HG02943 (cell line): ENCODE results near the gene TLK1.
"Not testable (repeated sequence)": the region's sequence is repeated elsewhere in the genome, so short reads cannot be mapped to it uniquely, and the experiment has no call there.

Experiments
- ATAC-seq: cut with Tn5 transposase; IDR thresholded peaks from one replicate; pipeline ENCODE4 v1.9.1; 2021; ENCODE audit warnings: mild to moderate bottlenecking, low read depth, moderate library complexity; ENCODE audit not compliant: unreplicated experiment

The TLK1 gene

DNA sequence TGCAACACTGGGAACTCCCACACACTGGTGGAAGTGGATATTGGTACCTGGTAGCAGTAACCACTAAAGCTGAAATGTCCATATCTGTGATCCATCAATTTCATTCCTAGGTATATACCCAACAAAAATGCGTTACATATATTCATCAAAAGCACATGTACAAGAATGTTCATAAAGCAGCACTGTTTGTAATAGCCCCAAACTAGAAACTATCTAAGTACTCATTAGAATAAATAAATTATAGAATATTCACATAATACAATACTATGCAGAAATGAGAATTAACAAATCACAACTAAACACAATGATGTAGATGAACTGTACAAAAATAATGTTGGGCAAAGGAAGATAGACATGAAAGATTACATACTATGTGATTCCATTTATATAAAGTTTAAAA, 11.1 kb upstream of the TLK1 start:
- ATAC-seq, result no peak

DNA sequence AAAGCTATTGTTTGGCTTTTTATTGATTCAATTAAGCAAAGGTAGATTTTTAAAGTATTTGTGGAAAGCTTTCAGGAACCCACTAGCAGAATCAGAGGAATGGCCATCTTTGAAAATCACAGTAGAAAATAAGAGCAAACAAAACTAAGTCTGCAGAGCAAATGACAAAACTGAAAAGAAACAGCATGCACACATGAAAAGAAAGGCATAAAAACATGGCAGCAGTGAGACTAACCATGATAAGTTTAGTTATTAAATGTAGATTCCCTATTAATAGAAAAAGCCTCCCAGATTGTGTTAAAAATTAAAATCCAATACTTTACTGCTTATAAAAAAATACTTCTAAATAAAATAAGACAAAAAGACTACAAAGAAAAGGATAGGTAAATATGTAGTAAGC, 9.1 kb upstream of the TLK1 start:
- no peak for ATAC-seq

DNA sequence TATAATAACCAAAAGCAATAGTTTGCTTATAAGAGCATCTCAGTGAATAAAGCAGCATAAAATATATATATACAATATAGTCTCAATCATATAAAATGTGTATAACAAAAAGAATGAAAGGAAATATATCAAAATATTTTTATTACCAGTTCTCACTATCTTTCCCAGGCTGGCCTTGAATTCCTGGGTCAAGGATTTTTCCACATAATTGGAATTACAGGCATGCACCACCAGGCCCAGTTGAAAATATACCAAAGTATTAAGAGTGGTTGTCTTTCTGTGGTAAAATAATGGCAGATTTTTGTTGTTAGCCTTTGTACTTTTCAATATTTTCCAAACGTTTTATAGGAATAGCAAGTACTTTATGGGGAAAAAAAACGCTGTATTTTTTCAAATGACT, 8.6 kb upstream of the TLK1 start:
- ATAC-seq, result no peak

DNA sequence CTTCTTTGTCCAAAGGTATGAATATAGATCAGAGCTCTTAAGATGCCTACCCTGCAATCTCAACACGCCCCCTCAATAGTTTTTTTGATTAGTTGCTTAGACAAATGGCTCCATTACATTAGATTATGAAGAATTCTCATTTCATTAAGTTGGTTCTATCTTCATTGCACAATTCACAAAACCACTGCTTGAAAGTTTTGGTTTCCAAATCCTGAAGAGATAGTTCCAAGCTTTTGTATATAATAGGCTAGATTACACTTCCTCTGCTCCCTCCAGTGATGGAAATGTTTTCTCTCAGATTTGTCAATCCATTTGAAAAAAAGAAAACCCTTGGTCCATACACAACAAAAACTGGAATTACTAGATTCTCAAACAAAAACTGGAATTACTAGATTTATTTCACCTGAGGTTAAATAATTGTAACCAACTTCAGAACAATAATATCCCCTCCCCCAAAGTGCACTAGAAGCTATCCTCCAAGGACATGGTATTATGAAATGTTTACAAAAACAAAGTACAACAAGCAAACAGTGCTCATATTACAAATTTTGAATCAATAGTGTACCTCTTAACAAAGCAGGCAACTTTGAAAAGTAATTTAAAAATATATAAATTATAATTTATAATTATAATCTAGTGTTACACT, 6.8 kb upstream of the TLK1 start:
- no peak for ATAC-seq

DNA sequence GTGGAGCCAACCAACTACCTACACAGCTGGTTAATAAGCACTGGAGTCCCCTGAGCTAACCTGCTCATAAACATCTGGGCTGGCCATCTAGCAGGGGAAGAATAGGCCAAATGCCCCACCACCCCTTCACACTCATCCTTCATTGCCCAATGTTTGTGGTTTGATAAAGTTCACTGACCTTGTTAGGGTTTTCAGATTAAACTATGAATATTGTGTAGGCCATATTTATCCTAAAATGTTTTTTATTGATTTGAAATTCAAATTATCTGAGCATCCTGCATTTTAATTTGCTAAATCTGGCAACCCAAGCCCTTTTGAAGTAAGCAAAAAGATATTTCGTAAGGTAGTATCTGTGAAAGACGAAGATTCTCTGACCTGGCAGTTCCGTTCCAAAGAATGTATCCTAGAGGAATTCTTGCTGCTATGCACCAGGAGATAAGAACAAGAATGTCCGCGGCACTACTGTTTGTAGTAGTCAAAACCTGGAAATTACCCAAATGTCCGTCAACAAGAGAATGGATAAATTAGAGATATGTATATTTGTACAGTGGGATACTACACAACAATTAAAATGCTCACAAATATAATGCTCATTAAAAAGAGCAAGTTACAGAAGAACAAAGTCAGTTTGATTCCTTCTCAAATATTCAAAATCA, 5.8 kb upstream of the TLK1 start:
- no peak for ATAC-seq

DNA sequence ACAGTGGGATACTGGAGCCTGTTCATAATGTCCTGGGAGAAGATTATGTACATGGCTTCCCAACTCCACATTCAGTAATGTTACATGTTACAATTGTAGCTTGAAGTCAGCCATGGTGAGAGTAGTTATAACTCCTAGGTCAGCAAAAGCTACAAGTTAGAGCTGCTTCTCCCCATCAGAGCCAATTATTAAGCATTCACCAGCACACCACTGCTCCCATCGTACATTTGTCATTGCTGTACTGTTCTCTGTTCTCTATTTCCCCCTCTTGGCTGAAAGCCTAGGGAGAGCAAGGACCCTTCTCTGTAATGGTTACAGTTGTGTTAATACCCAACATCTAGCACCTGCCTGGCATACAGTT, 5.3 kb upstream of the TLK1 start:
- no peak for ATAC-seq

DNA sequence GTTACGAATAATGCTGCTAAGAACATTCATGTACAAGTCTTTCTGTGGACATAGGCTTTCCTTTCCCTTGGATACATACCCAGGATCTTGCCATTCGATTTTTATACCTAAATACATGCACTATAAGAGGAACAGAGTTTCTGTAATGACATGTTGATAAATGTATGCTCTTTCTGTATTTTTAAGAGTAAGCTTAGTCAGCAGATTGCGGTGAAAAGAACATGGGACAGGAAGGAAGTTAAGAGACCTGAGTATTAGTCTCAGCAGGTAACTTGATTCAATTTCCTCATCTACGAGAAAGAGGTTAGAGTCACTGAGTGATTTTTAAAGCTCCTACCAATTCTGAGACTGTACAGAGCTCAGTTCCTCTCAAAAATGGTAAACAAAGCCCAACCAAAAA, 2.6 kb upstream of the TLK1 start:
- ATAC-seq, result no peak

DNA sequence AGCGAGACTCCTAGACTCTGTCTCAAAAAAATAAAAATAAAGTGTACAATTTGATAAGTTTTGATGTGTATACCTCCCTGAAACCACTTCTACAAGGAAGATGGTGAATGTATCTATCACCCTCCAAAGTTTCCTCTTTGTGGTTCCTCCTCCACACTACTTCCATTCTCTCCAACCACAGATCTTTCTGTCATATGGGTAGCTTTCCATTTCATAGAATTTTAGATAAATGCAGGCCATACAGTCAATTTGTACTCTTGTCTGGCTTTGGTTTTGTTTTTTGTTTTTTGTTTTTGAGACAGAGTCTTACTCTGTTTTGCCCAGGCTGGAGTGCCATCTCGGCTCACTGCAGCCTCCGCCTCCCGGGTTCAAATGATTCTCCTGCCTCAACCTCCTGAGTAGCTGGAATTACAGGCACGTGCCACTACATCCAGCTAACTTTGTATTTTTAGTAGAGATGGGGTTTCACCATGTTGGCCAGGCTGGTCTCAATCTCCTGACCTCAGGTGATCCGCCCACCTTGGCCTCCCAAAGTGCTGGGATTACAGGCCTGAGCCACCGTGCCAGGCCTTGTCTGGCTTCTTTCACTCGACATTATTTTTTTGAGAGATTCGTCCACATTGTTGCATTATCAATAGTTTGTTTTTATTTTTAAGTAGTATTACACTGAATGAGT, 2.0 kb upstream of the TLK1 start:
- not testable (repeated sequence) for ATAC-seq

DNA sequence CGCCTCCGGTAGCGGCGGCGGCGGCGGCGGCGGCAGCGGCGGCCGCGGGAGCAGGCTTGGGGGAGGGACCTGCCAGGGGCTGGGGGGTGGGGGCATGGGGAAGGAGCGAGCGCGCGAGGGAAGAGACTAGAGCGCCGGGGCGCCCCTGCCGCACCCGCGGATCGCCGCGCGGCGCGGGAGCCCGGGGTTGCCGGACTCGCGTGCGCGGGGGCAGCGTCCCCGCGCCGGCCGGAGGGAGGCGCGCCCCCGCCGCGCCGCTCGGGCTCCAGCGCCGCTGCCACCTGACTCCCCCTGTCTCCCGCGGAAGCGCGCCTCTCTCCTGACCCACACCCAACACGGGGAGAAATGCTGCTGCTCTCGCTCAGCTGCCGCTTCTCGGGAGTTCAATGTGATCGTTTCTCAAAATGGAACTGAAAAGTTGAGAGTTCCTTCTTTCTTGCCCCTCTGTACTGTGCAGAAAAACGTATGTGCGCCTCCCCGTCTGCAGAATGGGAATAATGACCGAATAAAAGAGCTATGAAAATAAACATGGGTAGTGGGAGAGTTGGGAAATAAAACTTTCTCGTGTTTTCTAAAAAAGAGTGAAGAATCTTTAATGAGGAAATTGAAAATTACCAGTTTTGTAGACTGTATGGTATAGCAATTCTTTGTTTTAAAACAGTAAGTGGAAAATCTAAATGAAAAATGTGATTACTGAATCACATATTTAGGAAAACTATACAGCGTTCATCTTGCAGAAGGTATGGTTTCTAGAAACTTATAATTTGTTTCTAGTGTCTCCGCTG, 455 bp upstream of the TLK1 start:
- ATAC-seq, result peak; percentile 42

DNA sequence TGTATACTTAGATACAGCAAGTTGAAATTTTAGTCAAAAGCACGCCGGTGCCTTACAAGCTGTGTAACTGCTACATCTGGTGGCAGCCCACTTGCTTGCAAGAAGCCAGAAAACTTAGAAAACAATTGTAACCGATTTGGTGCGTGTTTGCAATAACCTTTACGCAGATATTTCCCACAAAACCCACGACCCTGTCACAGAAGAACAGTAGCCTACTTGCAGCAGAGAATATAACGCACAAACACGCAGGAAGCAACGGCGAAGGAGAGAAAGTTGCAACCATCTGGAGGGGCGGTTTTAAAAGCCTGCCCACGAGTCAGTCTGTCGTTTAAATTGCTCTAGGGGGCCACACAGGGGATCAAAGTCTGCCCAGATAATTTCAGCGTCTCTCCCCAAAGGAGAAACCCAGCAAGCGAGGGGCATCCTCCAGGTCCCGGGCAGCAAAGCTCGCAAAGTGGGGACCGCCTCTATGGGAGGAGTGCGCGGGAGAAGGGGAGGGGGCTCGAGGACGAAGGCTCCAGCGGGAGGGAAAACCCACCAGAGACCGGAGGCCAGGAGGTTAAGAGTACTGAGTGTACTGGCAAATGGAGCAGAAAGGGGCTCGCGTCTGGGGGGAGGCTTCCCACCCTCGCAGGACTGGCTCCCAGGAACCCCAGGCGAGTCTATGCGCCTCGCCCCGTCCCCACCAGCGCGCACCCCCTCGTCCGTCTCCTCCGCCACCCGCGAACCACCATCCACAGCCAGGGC, 1.1 kb downstream of the TLK1 start:
- peak; percentile 27 for ATAC-seq

DNA sequence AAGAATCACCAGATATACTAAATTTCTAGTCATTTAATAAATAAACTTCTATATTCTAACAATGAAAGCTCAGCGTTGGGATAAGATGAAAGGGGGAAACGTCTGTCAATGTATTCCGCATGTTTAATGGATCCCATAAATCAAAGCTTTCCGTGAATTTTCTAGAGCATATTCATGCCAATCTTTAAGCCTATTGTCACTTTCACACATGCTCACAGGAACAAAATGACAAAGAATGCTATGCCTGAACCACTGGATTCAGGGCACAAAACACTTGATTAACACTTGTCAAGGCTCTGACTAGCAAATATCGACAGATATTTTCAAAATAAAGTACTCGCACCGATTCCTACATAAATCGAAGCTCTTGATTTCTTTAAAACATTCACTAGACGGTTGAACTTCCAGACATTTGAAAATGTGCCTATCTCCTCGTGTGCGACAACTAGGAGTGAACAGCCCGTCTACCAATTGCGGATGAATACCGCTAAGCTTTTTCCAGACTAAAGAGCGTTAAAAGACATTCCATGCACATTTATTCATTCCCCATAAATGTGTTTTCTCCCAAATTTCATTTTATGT, 1.8 kb downstream of the TLK1 start:
- no peak for ATAC-seq

DNA sequence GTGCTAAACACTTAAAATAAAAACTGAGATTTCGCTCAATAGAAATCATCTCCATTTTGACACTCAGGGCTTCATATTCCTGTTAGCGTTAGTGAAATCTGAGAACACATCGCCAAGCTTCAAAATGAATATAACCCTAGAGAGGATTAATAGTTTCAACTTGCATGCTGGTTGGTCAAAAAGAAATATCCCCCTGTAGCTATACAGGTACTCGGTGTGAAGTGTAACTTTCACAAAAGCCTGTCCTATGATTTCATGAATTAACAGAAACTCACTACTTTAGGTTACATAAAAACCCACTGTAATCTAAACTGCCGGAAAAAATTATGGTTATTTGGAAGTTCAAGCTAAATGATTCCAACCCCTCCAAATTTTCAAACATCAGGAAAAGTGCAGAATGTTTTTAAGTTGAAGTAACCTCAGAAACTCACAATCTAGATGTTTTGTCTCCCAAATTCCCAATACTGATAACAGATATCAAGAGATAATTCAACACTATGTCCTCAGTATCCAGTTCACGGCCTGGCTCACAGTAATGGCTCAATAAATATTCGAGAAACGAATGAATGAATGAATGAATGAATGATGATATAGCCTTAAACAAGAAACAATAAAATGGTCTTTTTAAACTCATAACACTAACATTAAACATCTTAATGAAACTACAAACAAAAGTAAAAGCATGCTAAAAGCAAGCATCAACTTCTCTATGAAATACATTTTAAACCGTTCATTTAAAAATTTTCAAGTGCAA, 2.5 kb downstream of the TLK1 start:
- no peak for ATAC-seq

DNA sequence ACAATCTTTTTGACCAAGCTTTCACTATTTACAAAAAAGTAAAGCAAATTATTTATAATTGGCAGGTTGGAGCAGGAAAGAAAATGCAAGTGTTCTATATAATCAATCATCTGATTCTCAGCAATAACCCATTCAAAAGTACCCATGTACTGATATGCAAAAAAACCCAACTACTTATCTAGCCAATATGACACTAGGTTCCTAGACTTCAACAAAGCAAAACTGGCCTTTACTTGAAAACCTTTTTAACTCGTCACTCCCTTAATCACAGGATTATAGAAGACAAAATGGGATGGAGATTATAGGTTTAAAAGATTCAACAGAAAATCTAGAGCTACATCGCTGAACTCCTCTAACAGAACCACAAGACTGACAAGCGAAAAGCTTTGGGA, 3.6 kb downstream of the TLK1 start:
- no peak for ATAC-seq

DNA sequence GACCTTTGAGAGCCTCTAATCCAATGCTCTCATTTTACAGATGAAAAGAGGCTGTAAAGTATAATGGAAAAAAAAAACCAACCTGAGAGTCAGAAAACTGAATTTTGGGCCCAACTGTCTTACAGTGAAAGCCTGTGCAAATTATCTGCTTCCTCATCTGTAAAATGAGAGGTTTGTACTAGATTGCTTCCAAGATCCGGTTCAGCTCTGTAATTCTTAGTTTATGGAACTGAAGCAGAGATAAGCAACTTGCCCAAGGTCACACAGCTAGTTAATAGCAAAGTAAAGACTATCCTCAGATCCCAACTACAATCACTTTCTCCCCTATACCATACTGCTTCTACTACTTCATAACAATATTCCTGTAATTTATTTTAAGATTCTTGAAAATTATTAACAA, 6.3 kb downstream of the TLK1 start:
- no peak for ATAC-seq

DNA sequence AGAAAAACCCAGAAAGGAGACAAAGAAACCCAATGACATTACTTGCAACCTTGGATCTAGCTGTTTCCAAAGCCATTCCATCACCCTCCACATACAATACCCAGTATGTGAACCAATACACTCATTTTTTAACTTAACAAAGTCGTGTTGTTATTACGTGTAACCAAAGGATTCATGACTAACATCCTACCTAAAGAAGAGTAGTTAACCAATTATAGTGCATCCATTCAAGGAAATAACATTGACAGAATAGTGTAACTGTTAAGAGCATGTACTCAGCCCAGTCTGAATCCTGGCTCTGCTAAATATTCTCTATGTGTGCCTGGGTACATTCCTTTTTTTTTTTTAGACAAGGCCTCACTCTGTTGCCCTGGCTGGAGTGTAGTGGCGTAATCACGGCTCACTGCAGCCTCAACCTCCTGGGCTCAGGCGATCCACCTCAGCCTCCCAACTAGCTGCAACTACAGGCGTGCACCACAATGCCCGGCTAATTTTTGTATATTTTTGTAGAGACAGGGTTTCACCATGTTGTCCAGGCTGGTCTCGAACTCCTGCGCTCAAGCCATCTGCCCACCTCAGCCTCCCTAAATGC, 9.9 kb downstream of the TLK1 start:
- ATAC-seq, result no peak

DNA sequence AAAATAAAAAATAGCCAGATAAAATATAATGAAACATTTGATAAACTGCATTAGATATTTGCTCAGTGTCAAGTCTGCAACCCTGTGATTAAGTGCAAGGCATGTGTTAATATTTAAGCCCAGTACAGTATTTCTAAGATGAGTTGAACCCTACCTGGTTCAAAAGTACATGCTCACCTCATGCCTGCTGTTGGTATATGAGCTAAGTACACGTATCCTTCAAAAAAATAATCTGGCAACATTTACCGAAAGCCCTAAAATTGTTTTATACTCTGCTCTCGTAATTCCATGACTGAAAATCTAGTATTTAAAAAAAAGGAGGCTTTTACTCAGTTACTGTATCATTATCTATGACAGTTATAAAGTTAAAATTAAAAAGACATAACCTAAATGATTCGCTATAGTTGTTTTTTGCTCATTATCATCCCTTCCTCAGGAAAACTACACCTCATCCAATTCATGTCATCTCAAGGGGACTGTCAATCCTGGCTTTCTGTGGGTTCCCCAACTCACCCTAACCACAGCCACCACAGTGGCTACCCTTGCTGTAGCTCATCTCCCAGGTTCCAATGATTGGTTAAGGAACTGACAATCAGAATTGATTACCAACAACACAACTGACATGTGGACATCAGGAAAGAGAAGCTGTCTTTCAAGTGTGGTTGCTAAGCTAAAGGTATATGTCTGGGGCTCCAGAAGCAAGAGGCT, 10.6 kb downstream of the TLK1 start:
- no peak for ATAC-seq

DNA sequence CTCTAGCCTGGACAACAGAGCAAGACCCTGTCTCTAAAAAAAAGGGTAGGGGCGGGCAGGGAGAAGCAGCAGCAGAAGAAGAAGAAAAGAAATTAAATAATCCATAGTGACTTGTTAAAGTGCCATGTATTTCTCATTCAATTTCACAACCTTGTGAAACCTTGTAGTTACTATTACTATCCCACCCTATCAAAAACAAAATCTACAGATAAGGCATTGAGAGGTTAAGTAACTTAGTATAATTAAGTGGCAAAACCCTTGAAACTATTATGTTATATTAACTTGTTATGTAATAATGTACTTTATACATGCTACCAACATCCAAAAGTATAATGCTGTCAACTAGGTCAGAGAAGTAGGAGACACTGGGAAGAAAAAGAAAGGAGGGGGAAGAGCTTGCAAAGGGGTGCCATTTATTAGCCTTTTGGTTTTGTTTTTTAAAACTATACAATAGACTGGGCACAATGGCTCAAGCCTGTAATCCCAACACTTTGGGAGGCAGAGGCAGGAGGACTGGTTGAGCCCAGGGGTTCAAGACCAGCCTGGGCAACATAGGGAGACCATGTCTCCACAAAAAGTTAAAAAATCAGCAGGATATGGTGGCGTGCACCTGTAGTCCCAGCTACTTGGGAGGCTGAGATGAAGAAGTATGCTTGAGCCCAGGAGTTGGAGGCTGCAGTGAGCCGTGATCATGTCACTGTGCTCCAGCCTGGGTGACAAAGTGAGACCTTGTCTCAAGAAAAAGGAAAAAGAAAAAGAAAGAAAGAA, 11.3 kb downstream of the TLK1 start:
- no peak for ATAC-seq

DNA sequence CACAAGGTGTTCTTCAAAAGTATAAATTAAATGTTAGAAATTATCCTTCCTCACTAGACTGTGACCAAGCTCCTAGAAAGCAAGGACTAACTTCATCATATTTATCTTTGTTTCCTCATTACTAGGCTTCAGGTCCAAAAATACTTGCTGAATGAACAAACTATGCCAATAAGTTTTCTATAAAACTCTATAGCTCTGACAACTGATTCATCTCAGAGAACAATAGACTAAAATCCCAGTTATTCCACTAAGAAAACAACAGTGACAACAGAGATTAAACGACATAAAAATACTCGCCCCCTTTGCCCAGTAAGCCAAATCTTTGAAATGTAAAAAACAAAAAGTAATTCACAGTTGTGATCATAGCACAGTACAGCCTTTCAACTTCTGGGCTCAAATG, 13.6 kb downstream of the TLK1 start:
- ATAC-seq, result no peak
